Measurements from ENCODE around the gene COBL.

GRCh38 chr7:51303142-51303525, 13.5 kb downstream of the COBL start:
- no peak for TF ChIP-seq CTCF (IDR thresholded peaks at IDR 0.05)
- no peak for TF ChIP-seq POLR2AphosphoS5 (IDR thresholded peaks at IDR 0.05)

Data from prostate gland (tissue), 2 donors.